ENCODE results near the gene SRRM4.

GRCh38 chr12:119044094-119044493, 62.8 kb downstream of the SRRM4 start:
- no peak for TF ChIP-seq POLR2A (IDR thresholded peaks at IDR 0.05; ENCODE audit: low read depth, low read length)
- TF ChIP-seq TAF1 (IDR thresholded peaks at IDR 0.05; ENCODE audit: borderline replicate concordance, low read depth, low read length): no peak
- TF ChIP-seq POLR2AphosphoS5 (IDR thresholded peaks at IDR 0.05; ENCODE audit: low read depth, low read length): no peak
